Activated T-cell treated with anti-CD3 and anti-CD28 coated beads, Interleukin-2, amount 50 U/mL, for 24 hours (primary cell): Measurements from ENCODE around the gene ANKDD1B.

Experiments
- DNase-seq: peaks from one replicate; pipeline ENCODE4 v3.0.0-alpha.2; 2020
- H3K27ac Mint-ChIP-seq: 2 replicates; pipeline ENCODE4 v1.8.0; 2020; ENCODE audit warnings: mild to moderate bottlenecking, mixed read lengths
- H3K27me3 Mint-ChIP-seq: 2 replicates; pipeline ENCODE4 v1.8.0; 2020; ENCODE audit warnings: mixed read lengths
- H3K36me3 Mint-ChIP-seq: 2 replicates; pipeline ENCODE4 v1.8.0; 2020; ENCODE audit warnings: low read depth, mixed read lengths
- H3K4me1 Mint-ChIP-seq: 2 replicates; pipeline ENCODE4 v1.8.0; 2020; ENCODE audit warnings: low read depth, mixed read lengths
- H3K4me3 Mint-ChIP-seq: 2 replicates; pipeline ENCODE4 v1.8.0; 2020; ENCODE audit warnings: mild to moderate bottlenecking, moderate library complexity, mixed read lengths
- H3K9me3 Mint-ChIP-seq: 2 replicates; pipeline ENCODE4 v1.8.0; 2020; ENCODE audit warnings: mixed read lengths

Gene ANKDD1B

GRCh38 chr5:75627801-75628200, 16.5 kb downstream of the ANKDD1B start:
- Mint-ChIP-seq H3K27ac (no peak overlapping the region), H3K36me3 (no peaks in the 10 kb centered on the region), H3K4me3 (no peak overlapping the region), H3K4me1 (no peaks in the 10 kb centered on the region), H3K9me3 (no peaks in the 10 kb centered on the region), H3K27me3 (no peaks in the 10 kb centered on the region)
- DNase-seq, result no peak

DNA sequence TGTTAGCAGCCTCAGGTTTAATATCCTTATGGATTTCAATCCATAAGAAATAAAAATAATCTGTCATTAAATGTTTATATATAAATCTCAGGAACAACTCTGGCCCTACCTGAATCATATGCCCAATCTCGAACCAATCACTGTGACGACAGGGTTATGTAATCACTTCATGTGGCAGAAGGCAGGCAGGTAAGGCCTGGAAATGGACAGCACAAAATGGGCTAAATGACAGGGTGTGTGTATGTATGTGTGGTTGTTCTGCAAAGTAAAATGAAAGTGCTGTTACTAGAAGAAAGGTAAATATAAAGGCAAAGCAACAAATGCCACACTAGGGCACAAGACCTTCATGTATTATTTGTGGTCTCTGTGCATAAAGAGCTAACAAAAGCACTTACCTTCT, 19.6 kb downstream of the ANKDD1B start:
- peaks cover 4% of the 10 kb centered on the region for H3K9me3 Mint-ChIP-seq
- no peaks in the 10 kb centered on the region for H3K4me1 Mint-ChIP-seq
- no peaks in the 10 kb centered on the region for H3K36me3 Mint-ChIP-seq
- no peak for DNase-seq
- H3K27ac Mint-ChIP-seq, result no peak overlapping the region
- H3K27me3 Mint-ChIP-seq, result no peaks in the 10 kb centered on the region
- H3K4me3 Mint-ChIP-seq, result no peak overlapping the region

GRCh38 chr5:75632321-75632720, 21.1 kb downstream of the ANKDD1B start:
- Mint-ChIP-seq H3K4me1 (no peaks in the 10 kb centered on the region), H3K4me3 (no peak overlapping the region), H3K9me3 (peaks cover 4% of the 10 kb centered on the region), H3K27ac (no peak overlapping the region), H3K27me3 (peaks cover 8% of the 10 kb centered on the region), H3K36me3 (no peaks in the 10 kb centered on the region)
- no peak for DNase-seq

- peaks cover 8% of the 10 kb centered on the region for H3K27me3 Mint-ChIP-seq
- H3K27ac Mint-ChIP-seq, result no peak overlapping the region
- H3K36me3 Mint-ChIP-seq, result no peaks in the 10 kb centered on the region
- DNase-seq, result no peak
- no peaks in the 10 kb centered on the region for H3K4me1 Mint-ChIP-seq
- no peak overlapping the region for H3K4me3 Mint-ChIP-seq
- peaks cover 7% of the 10 kb centered on the region for H3K9me3 Mint-ChIP-seq
These were observed 26.7 kb downstream of the ANKDD1B start for GRCh38 chr5:75637949-75638348.

- H3K27ac Mint-ChIP-seq, result no peak overlapping the region
- no peak for DNase-seq
- peaks cover 8% of the 10 kb centered on the region for H3K27me3 Mint-ChIP-seq
- peaks cover 3% of the 10 kb centered on the region for H3K9me3 Mint-ChIP-seq
- H3K4me3 Mint-ChIP-seq, result no peak overlapping the region
- H3K4me1 Mint-ChIP-seq, result no peaks in the 10 kb centered on the region
- H3K36me3 Mint-ChIP-seq, result no peaks in the 10 kb centered on the region
These were observed 28.5 kb downstream of the ANKDD1B start for GRCh38 chr5:75639535-75640311.

DNA sequence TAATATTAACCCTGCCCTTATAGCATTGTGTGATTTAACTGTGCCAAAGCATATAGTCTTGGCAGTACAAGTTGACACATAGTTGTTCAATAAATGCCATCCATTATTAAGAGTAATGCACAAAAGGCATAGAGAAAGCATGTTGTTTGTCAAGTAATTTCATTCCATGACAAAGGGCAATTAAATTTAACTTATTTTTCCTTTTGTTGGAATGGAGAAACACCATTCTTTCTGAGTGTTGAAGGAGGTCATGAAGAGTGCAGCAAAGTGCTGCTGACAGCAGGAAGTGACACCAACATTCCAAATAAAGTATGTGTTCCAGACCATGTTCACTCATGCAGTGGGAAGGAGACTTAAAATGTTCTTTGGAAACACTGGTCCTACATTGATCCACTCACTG, 29.1 kb downstream of the ANKDD1B start:
- Mint-ChIP-seq H3K9me3 (peaks cover 3% of the 10 kb centered on the region), H3K27me3 (peaks cover 8% of the 10 kb centered on the region), H3K36me3 (no peaks in the 10 kb centered on the region), H3K4me3 (no peak overlapping the region), H3K27ac (no peak overlapping the region), H3K4me1 (no peaks in the 10 kb centered on the region)
- DNase-seq, result no peak

DNA sequence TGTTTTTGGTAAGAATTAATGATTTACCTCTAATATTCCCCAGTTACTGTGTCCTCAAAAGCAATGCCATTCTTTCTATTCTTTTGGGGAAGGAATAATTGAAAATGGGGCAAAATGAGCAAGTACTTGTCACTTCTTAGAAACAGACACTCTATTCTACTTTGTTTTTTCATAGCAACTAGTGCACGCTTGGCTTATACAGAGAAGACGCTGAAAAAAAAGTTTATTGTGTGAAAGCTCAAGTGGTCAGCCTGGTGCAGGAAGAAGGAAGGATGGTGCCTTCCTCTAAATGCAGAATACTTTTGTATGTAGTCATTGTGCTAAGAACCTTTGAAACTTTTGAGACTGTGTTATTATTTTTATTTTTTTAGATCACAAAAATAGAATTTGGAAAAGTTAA, 29.6 kb downstream of the ANKDD1B start:
- Mint-ChIP-seq H3K4me1 (no peaks in the 10 kb centered on the region), H3K27me3 (peaks cover 8% of the 10 kb centered on the region), H3K9me3 (peaks cover 3% of the 10 kb centered on the region), H3K27ac (no peak overlapping the region), H3K4me3 (no peak overlapping the region), H3K36me3 (no peaks in the 10 kb centered on the region)
- DNase-seq, result no peak

DNA sequence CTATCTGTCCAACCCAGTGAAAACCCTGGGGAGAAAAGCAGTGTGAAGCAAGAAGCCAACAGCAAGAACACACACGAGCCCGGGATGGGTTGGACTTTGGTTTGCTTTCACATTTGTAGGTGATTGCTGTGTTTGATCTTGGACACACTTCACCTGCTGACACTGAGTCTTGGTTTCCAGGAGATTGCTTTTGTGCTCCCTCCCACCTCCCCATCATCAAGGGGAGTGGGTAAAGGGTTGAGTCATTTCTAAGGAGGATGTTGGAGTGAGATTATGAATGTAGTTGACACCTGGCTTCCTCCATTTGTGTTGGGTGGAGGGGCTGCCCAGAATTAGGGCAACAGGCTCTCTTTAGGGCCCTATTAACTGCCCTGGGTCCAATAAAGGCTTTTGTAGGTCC, 37.5 kb downstream of the ANKDD1B start:
- DNase-seq, result no peak

GRCh38 chr5:75651575-75652238, 40.5 kb downstream of the ANKDD1B start:
- H3K4me3 Mint-ChIP-seq, result no peak overlapping the region

More for the DNA sequence above, 37.5 kb downstream of the ANKDD1B start:
- peaks cover 3% of the 10 kb centered on the region for H3K9me3 Mint-ChIP-seq
- no peaks in the 10 kb centered on the region for H3K27me3 Mint-ChIP-seq
- H3K36me3 Mint-ChIP-seq, result no peaks in the 10 kb centered on the region
- H3K27ac Mint-ChIP-seq, result no peak overlapping the region
- H3K4me3 Mint-ChIP-seq, result no peak overlapping the region
- peaks cover 6% of the 10 kb centered on the region for H3K4me1 Mint-ChIP-seq

DNA sequence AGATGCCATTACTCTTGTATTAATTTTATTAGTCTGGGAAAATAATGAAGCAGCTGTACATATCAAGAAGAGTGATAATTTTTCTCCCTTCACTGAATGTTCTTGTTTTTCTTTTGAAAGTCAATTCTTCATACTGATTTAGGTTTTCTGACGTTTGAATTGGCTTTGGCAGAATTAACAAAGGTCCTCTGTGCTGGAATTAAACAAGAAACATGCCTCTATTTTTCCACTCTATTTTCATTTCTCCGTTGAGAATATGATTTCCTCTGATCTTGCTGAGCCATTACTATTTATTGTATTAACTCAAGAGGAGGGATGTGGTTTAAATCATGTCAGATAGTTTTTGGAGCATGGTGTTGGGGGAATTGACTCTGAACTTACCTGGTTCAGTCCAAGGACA, 42.3 kb downstream of the ANKDD1B start:
- no peaks in the 10 kb centered on the region for H3K36me3 Mint-ChIP-seq
- DNase-seq, result no peak
- no peaks in the 10 kb centered on the region for H3K9me3 Mint-ChIP-seq
- peaks cover 3% of the 10 kb centered on the region for H3K4me1 Mint-ChIP-seq
- H3K27me3 Mint-ChIP-seq, result peaks cover 2% of the 10 kb centered on the region
- no peak overlapping the region for H3K27ac Mint-ChIP-seq
- H3K4me3 Mint-ChIP-seq, result no peak overlapping the region

More at GRCh38 chr5:75651575-75652238, 40.5 kb downstream of the ANKDD1B start:
- Mint-ChIP-seq H3K36me3 (no peaks in the 10 kb centered on the region), H3K4me1 (peaks cover 6% of the 10 kb centered on the region), H3K27me3 (peaks cover 2% of the 10 kb centered on the region), H3K27ac (no peak overlapping the region), H3K9me3 (peaks cover 3% of the 10 kb centered on the region)
- no peak for DNase-seq

DNA sequence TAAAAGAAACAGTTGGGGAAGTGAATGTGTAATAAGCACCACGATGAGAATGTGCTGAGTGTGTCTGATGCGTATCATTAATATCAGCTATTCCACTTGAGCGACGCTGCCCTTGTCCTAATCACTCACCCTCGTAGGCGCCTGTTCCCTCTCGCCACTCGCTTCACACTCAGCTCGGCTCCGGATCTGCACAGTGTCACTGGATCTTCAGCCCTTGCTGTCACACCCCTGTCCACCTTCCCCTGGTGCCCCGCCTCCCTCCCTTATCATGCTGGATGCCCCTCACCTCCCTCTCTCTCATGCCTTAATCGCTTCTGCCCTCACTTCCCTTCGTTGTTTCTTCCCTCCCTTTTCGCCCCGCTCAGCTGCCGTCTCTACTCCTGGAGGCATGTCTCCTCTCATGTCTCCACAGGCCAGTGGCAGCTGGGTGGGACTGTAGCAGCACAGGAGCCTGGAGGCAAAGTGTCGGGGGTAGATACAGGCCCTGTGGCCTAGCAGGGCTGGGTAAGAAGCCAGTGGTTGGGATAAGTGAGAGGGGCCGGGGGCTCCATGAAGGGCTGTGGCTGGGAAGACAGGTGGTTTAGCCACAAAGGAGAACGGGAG, 43.5 kb downstream of the ANKDD1B start:
- no peaks in the 10 kb centered on the region for H3K4me1 Mint-ChIP-seq
- no peaks in the 10 kb centered on the region for H3K36me3 Mint-ChIP-seq
- H3K27ac Mint-ChIP-seq, result no peak overlapping the region
- H3K27me3 Mint-ChIP-seq, result peaks cover 2% of the 10 kb centered on the region
- DNase-seq, result no peak
- H3K4me3 Mint-ChIP-seq, result no peak overlapping the region
- H3K9me3 Mint-ChIP-seq, result no peaks in the 10 kb centered on the region

- Mint-ChIP-seq H3K4me1 (peaks cover 2% of the 10 kb centered on the region), H3K27ac (no peak overlapping the region), H3K36me3 (no peaks in the 10 kb centered on the region), H3K9me3 (no peaks in the 10 kb centered on the region), H3K4me3 (no peak overlapping the region), H3K27me3 (peaks cover 2% of the 10 kb centered on the region)
- no peak for DNase-seq
These were observed 45.2 kb downstream of the ANKDD1B start for GRCh38 chr5:75656311-75657003.

DNA sequence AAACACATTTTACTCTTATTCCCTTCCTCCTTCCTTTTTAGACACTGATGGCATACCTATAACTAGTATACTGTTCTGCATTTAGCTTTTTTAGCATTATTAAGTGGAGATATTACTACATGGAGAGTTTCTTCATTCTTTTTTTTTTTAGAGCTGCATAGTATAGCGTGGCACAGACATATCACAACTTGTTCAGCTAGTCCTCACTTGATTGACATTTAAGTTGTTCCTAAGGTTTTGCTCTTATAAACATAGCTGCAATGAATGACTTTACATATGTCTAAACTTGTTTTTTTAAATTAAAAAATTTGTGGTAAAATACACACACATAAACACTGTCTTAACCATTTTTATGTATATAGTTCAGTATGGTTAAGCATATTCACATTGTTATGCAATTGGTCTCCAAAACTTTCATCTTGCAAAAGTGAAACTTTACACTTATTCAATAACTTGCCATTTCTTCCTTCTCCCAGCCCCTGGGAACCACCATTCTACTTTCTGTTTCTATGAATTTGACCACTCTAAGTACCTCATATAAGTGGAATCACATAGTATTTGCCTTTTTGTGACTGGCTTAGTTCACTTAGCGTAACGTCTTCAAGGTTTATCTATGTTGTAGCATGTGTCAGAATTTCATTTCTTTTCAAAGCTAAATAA, 48.7 kb downstream of the ANKDD1B start:
- Mint-ChIP-seq H3K36me3 (no peaks in the 10 kb centered on the region), H3K27ac (no peak overlapping the region), H3K27me3 (no peaks in the 10 kb centered on the region), H3K4me1 (peaks cover 2% of the 10 kb centered on the region), H3K9me3 (no peaks in the 10 kb centered on the region), H3K4me3 (no peak overlapping the region)
- DNase-seq, result no peak
